HG03432 (cell line): Measurements from ENCODE around the gene DDX6.
"Not testable (repeated sequence)": the region's sequence is repeated elsewhere in the genome, so short reads cannot be mapped to it uniquely, and the experiment has no call there.

Experiments used
- ATAC-seq: cut with Tn5 transposase; IDR thresholded peaks from one replicate; pipeline ENCODE4 v1.9.1; 2021; ENCODE audit warnings: mild to moderate bottlenecking, moderate library complexity; ENCODE audit not compliant: unreplicated experiment

DDX6 gene

GRCh38 chr11:118791961-118792569 is 1.1 kb upstream of the DDX6 start:
- no peak for ATAC-seq

DNA sequence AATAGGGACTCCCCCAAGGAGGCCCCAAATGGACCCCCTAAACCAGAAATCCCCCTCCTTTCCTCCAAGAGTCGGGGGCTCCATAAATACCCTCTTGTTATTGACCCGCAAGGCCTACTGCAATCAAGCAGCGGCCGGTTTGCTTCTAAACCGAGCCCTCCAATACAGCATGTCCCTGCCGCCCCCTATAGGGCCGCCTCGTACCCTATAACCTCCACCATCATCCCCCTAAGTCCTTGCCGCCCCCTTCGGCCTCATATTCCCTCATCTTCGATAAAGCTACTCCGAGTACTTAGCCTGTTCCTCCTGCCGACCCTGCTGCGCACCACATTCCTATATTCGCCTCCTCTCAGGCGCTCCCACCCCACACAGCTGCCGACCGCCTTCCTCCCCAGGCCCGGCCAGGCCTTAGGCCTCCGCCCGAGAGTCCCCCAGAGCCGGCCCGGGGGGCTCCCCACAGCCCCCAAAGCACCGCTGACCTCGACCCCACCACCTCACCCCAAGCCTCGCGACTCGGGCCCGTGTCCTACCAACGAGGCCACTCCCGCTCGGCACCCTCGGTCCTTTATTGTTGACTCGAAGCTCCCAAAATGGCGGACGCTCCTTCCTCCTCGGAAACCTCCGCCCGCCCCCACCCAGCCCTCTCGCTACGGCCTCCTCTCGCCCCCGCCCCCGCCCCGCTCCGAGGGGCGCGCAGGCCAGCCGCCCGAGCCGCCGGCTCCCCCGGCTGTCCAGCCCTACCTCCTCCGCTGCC is 430 bp downstream of the DDX6 start:
- ATAC-seq, result peak; percentile 30

GRCh38 chr11:118789501-118790356 is 1.2 kb downstream of the DDX6 start:
- no peak for ATAC-seq

DNA sequence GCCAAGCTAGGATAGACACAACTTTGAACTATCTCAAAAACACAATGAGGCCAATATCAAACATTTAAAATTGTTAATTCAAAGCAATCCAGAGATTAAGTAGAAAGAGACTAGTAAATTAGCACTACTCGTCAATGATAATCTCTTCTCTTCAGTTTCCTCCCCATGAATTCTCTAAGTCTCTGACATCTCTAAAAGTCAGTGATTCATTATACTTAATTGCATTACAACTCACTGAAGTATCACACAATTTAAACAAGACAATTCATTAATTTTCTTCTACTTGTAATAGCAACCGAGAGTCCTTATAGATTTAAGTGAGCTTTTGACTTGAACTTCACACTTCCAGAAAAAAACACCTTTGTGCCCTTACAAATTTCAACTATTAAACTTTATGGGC is 4.3 kb downstream of the DDX6 start:
- ATAC-seq, result no peak

- ATAC-seq, result no peak
Observed at GRCh38 chr11:118785362-118785761, 5.6 kb downstream of the DDX6 start.

GRCh38 chr11:118783724-118784495 is 7.1 kb downstream of the DDX6 start:
- ATAC-seq, result no peak

DNA sequence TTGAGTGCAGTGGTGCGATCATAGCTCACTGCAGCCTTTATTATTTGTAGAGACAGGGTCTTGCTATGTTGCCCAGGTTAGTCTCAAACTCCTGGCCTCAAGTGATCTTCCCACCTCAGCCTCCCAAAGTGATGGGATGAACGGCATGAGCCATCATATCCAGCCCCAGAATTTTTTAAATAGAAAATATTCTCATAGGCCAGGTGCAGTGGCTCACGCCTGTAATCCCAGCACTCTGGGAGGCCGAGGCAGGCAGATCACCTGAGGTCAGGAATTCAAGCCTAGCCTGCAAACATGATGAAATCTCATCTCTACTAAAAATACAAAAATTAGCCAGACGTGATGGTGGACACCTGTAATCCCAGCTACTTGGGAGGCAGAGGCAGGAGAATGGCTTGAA is 7.6 kb downstream of the DDX6 start:
- not testable (repeated sequence) for ATAC-seq

GRCh38 chr11:118778898-118779297 is 12.1 kb downstream of the DDX6 start:
- no peak for ATAC-seq

GRCh38 chr11:118774032-118774431 is 16.9 kb downstream of the DDX6 start:
- ATAC-seq, result no peak

DNA sequence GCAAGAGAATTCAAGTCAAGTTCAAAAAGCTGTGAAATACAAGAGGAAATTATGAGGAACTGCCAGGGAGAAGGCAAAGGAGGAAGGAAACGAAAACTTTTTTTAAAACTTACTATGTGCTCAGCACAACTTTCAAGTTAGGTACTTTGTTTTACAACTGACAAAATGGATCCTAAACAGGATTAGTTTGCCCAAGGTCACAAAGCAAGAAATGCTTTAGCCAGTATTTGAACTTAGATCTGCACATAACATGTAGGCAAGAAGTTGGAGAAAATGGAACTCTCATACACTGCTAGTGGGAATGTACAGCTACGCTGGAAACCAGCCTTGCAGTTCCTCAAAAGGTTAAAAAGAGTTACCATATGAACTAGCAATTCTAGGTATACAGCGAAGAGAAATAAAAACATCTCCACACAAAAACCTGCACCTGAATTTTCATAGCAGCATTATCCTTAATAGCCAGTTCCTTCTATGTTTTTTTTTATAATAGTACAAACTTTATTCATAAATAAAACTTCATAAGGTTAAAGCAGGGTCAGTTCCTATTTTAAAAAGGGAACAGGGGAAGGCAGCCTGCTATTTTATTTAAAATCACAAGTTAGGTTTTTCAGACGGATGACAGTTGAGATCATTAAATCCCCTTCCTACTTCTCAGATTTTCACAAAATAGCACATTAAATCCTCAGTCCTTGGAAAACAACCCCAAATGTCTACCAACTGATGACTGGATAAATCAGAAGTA is 19.2 kb downstream of the DDX6 start:
- ATAC-seq, result no peak

GRCh38 chr11:118768690-118769089 is 22.3 kb downstream of the DDX6 start:
- ATAC-seq, result no peak

- ATAC-seq, result no peak
Observed at GRCh38 chr11:118766035-118766434, 24.9 kb downstream of the DDX6 start.

GRCh38 chr11:118765095-118765691 is 25.8 kb downstream of the DDX6 start:
- ATAC-seq, result not testable (repeated sequence)

- ATAC-seq, result no peak
Observed at GRCh38 chr11:118763041-118763440, 27.9 kb downstream of the DDX6 start.

GRCh38 chr11:118761981-118762380 is 29.0 kb downstream of the DDX6 start:
- not testable (repeated sequence) for ATAC-seq

GRCh38 chr11:118757876-118758399 is 33.0 kb downstream of the DDX6 start:
- ATAC-seq, result no peak

DNA sequence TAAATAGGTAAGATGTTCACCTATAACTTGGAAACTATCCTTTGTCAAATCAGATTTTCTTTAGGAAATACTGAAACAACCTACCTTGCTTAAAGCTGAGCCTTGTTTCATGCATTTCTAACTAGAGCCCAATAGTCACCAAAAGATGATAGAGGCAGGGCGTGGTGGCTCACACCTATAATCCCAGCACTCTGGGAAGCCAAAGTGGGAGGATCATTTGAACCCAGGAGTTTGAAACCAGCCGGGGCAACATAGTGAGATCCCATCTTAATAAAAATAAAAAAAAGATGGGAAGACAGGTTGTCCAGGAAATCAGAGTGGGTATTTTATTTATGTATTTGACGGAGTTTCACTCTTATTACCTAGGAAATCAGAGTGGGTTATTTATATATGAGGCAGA is 38.3 kb downstream of the DDX6 start:
- no peak for ATAC-seq

GRCh38 chr11:118749429-118749828 is 41.5 kb downstream of the DDX6 start:
- ATAC-seq, result no peak

DNA sequence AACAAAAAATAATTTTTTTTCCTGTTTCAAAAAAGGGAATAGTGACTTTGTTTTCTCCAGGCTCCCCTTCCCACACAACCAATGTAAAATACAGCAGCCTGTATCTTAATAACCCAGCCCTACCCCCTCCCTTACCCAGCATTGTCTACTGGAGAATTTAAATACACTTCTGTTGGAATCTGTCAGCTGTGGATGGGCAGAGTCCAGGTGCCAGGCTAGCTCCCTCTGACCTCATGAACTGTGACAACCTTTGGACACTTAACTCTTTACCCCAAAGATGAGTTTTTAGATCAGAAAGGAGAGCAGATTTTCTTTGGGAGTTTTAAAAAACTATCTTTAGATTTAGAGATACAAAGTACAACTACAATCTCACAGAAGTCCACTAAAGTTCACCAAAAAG is 42.9 kb downstream of the DDX6 start:
- no peak for ATAC-seq
